Measurements from ENCODE around the gene NCAM2.

The NCAM2 gene

DNA sequence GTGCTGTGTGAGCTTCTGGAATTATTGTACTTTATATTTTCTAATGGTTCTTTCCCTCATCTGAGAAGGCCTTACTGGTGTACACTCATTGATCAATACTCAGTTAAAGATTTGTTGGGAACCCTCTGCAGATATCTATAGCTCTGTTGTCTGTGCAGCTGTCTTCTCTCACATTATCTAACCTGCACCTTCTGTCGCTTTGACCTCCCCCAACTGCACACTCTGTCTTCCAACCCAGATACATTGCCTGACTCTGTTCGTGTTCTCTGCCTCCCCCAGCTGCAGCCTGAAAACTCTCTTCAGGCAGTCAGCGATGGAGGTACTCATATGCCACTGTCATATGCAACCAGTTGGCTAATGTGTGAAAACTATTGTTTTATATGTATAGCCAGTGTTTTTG, 334.3 kb downstream of the NCAM2 start:
- H3K4me3 ChIP-seq (replicated peaks; ENCODE audit: insufficient read depth, low read length): no peak overlapping the region
- no peak for DNase-seq (ENCODE audit: low read depth in 1 of 2, low spot score in 1 of 2)
- no peak overlapping the region for H3K27ac ChIP-seq (replicated peaks)
- no peaks in the 10 kb centered on the region for H3K27me3 ChIP-seq (ENCODE audit: insufficient read depth, poor library complexity, severe bottlenecking)
- TF ChIP-seq POLR2AphosphoS5 (IDR thresholded peaks at IDR 0.05; ENCODE audit: low read depth) (no peak), SPI1 (IDR thresholded peaks at IDR 0.05; ENCODE audit: borderline replicate concordance, low read depth) (no peak), GABPA (IDR thresholded peaks at IDR 0.05; ENCODE audit: low read depth) (no peak), REST (IDR thresholded peaks at IDR 0.05; ENCODE audit: insufficient replicate concordance, low read depth) (no peak)
- TF ChIP-seq, protein P1, sequence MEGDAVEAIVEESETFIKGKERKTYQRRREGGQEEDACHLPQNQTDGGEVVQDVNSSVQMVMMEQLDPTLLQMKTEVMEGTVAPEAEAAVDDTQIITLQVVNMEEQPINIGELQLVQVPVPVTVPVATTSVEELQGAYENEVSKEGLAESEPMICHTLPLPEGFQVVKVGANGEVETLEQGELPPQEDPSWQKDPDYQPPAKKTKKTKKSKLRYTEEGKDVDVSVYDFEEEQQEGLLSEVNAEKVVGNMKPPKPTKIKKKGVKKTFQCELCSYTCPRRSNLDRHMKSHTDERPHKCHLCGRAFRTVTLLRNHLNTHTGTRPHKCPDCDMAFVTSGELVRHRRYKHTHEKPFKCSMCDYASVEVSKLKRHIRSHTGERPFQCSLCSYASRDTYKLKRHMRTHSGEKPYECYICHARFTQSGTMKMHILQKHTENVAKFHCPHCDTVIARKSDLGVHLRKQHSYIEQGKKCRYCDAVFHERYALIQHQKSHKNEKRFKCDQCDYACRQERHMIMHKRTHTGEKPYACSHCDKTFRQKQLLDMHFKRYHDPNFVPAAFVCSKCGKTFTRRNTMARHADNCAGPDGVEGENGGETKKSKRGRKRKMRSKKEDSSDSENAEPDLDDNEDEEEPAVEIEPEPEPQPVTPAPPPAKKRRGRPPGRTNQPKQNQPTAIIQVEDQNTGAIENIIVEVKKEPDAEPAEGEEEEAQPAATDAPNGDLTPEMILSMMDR (IDR thresholded peaks at IDR 0.05; ENCODE audit: insufficient read depth, low read length): no peak

DNA sequence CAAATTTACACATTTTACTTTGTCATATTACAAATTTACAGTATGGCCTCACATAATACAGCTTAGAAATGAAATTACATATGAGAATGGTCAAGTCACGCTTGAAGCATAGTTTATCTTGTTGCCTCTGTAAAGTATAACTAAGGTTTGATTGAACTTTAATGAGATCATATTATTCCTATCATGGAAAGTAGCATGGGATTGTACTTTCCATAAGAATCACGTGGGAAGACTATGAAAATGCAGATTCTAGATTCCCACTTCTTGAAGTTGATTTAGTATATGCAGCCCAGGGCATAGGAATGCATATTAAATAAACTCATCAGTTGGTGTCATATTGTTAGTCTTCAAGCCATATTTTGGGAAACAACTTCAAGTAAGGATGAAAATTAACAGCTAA, 342.8 kb downstream of the NCAM2 start:
- Histone ChIP-seq H3K4me3 (replicated peaks; ENCODE audit: insufficient read depth, low read length) (no peak overlapping the region), H3K27ac (replicated peaks) (no peak overlapping the region), H3K27me3 (ENCODE audit: insufficient read depth, poor library complexity, severe bottlenecking) (no peaks in the 10 kb centered on the region)
- TF ChIP-seq, protein P1 (IDR thresholded peaks at IDR 0.05; ENCODE audit: insufficient read depth, low read length): no peak
- TF ChIP-seq SPI1 (IDR thresholded peaks at IDR 0.05; ENCODE audit: borderline replicate concordance, low read depth) (no peak), REST (IDR thresholded peaks at IDR 0.05; ENCODE audit: insufficient replicate concordance, low read depth) (no peak), POLR2AphosphoS5 (IDR thresholded peaks at IDR 0.05; ENCODE audit: low read depth) (no peak)
- no peak for DNase-seq (ENCODE audit: low read depth in 1 of 2, low spot score in 1 of 2)

GRCh38 chr21:21345296-21345695, 347.1 kb downstream of the NCAM2 start:
- no peak for DNase-seq (ENCODE audit: low read depth in 1 of 2, low spot score in 1 of 2)
- Histone ChIP-seq H3K4me3 (replicated peaks; ENCODE audit: insufficient read depth, low read length) (no peak overlapping the region), H3K27ac (replicated peaks) (no peak overlapping the region), H3K27me3 (ENCODE audit: insufficient read depth, poor library complexity, severe bottlenecking) (no peaks in the 10 kb centered on the region)
- no peak for TF ChIP-seq POLR2AphosphoS5 (IDR thresholded peaks at IDR 0.05; ENCODE audit: low read depth)

GRCh38 chr21:21345872-21346271, 347.7 kb downstream of the NCAM2 start:
- DNase-seq (ENCODE audit: low read depth in 1 of 2, low spot score in 1 of 2): no peak
- no peaks in the 10 kb centered on the region for H3K27me3 ChIP-seq (ENCODE audit: insufficient read depth, poor library complexity, severe bottlenecking)
- TF ChIP-seq POLR2AphosphoS5 (IDR thresholded peaks at IDR 0.05; ENCODE audit: low read depth) (no peak), GABPA (IDR thresholded peaks at IDR 0.05; ENCODE audit: low read depth) (no peak), REST (IDR thresholded peaks at IDR 0.05; ENCODE audit: insufficient replicate concordance, low read depth) (no peak), SPI1 (IDR thresholded peaks at IDR 0.05; ENCODE audit: borderline replicate concordance, low read depth) (no peak)
- no peak overlapping the region for H3K4me3 ChIP-seq (replicated peaks; ENCODE audit: insufficient read depth, low read length)
- no peak overlapping the region for H3K27ac ChIP-seq (replicated peaks)

Data from HL-60 (cell line).